ENCODE measurements around the gene AOC2. TPM values are rescaled to one million over a fixed set of nuclear protein-coding genes. Genes with fewer than 3 reads are reported as not detected.

The AOC2 gene
- total and polyA plus RNA-seq, 10 of the 15 experiments (the other 5 are each of a cell fraction or from before 2014, with no cell fraction given), result 0.08 to 1.9 (median 0.62) TPM

DNA sequence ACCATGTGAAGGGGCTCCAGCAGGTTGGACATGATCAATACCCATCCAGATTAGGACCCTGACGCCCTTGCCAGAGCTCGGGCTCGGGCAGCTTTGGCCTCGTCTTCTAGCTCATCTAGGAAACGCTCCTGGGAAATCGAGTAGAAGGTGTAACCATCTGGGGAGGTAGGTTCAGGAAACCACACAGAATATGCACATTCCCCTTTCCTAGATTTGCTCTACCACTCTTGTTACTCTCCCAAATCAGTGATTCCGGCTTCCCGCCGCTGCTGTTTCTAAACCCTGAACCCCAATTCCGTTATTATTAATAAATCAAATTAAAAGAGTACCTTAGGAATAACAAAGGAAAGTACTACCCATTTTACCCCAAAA is 46.4 kb upstream of the AOC2 start (continued):
- TF ChIP-seq KLF5 (IDR thresholded peaks at IDR 0.05; ENCODE audit: partially characterized antibody) (no peak), EP300 (IDR thresholded peaks at IDR 0.05; ENCODE audit: borderline replicate concordance in 1 of 2, control insufficient read depth in 1 of 2, low read depth in 2 of 2, low read length in 2 of 2) (no peak), RCOR1 (conservative IDR thresholded peaks at IDR 0.05; ENCODE audit: low read depth, low read length) (no peak), PML (IDR thresholded peaks at IDR 0.05; ENCODE audit: low read length) (no peak), ESRRA (IDR thresholded peaks at IDR 0.05; ENCODE audit: low read length) (no peak)
- TF ChIP-seq, protein P1, sequence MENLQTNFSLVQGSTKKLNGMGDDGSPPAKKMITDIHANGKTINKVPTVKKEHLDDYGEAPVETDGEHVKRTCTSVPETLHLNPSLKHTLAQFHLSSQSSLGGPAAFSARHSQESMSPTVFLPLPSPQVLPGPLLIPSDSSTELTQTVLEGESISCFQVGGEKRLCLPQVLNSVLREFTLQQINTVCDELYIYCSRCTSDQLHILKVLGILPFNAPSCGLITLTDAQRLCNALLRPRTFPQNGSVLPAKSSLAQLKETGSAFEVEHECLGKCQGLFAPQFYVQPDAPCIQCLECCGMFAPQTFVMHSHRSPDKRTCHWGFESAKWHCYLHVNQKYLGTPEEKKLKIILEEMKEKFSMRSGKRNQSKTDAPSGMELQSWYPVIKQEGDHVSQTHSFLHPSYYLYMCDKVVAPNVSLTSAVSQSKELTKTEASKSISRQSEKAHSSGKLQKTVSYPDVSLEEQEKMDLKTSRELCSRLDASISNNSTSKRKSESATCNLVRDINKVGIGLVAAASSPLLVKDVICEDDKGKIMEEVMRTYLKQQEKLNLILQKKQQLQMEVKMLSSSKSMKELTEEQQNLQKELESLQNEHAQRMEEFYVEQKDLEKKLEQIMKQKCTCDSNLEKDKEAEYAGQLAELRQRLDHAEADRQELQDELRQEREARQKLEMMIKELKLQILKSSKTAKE (IDR thresholded peaks at IDR 0.05; ENCODE audit: low read depth, poor library complexity, severe bottlenecking), result no peak

DNA sequence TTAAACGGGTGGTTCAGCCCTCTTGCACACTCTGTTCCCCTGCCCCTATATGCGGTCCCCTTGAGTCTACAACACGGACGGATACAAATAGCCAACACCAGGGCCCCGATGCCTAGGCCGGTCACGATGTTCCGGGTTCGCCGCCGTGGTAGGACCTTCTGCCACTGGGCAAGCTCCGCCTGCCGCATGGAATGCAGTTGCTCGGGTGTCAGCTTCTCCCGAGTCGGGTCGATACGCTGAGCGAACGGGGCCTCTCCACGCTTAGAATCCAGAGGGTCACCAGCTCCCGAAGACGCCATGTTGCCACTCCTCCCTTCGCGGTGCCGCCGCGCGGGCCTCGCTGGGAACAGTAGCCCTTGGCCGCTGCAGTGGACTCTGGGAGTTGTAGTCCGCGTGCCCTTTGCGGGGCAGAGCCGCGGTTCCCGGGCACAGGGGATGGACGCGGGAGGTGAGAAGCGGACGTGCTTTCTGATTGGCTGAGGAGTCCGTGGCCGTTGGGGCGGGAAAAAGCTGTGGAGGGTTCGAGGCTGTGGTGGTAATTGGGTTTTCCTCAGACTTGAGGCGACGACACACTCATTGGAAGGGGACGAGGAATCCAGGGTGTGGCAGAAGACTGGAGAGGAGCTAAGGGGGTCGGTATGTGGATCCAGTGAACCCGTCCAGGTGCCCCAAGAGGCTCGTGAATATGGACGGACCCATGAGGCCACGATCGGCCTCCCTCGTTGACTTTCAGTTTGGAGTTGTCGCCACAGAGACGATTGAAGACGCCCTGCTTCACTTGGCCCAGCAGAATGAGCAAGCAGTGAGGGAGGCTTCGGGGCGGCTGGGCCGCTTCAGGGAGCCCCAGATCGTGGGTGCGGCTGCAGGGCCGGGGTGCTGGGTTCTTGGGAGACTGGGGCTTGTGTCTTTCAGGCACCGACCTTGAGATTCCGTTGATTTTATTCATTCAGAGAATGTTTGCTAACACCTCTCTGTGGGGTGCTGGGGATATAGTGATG is 45.7 kb upstream of the AOC2 start, which contains the start of the genes CNTD1 and COA3:
Gene CNTD1 (plus strand): TSS at position 479 of the 998 bp plus-strand sequence. CDS start 207 bp downstream, at position 686.
Gene COA3 (minus strand): TSS at position 322 of the 998 bp plus-strand sequence. CDS start 23 bp downstream, at position 299.
- RAD21 ChIA-PET (ENCODE audit: unreplicated experiment), result interaction anchor here (1.1 kb wide), 1 partner anchor 199 kb away, joined by 3 read pairs; the partner anchor contains the start of gene RPL27
- TF ChIP-seq TAF1 (IDR thresholded peaks at IDR 0.05; ENCODE audit: borderline replicate concordance, low read depth, low read length), result 0 out of 2 replicates have a peak, but pooled peaks have one; percentile 64
- TF ChIP-seq RB1 (IDR thresholded peaks at IDR 0.05; ENCODE audit: borderline replicate concordance), result peak; percentile 70
- TF ChIP-seq, protein P2, sequence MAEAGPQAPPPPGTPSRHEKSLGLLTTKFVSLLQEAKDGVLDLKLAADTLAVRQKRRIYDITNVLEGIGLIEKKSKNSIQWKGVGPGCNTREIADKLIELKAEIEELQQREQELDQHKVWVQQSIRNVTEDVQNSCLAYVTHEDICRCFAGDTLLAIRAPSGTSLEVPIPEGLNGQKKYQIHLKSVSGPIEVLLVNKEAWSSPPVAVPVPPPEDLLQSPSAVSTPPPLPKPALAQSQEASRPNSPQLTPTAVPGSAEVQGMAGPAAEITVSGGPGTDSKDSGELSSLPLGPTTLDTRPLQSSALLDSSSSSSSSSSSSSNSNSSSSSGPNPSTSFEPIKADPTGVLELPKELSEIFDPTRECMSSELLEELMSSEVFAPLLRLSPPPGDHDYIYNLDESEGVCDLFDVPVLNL (IDR thresholded peaks at IDR 0.05; ENCODE audit: low read depth, low read length), result peak; percentile 32; the same call in 1 of the 2 replicates
- TF ChIP-seq SPI1 (IDR thresholded peaks at IDR 0.05; ENCODE audit: borderline replicate concordance, insufficient read depth, low read depth, low read length), result no peak
- TF ChIP-seq CBX3 (IDR thresholded peaks at IDR 0.05; ENCODE audit: borderline replicate concordance, low read depth), result no peak
- TF ChIP-seq HDAC6 (IDR thresholded peaks at IDR 0.05; ENCODE audit: unreplicated experiment), result no peak
- no peak for TF ChIP-seq SMAD1 (IDR thresholded peaks at IDR 0.05; ENCODE audit: low read depth, partially characterized antibody)
- TF ChIP-seq, protein P3, sequence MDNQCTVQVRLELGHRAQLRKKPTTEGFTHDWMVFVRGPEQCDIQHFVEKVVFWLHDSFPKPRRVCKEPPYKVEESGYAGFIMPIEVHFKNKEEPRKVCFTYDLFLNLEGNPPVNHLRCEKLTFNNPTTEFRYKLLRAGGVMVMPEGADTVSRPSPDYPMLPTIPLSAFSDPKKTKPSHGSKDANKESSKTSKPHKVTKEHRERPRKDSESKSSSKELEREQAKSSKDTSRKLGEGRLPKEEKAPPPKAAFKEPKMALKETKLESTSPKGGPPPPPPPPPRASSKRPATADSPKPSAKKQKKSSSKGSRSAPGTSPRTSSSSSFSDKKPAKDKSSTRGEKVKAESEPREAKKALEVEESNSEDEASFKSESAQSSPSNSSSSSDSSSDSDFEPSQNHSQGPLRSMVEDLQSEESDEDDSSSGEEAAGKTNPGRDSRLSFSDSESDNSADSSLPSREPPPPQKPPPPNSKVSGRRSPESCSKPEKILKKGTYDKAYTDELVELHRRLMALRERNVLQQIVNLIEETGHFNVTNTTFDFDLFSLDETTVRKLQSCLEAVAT (IDR thresholded peaks at IDR 0.05), result 0 out of 2 replicates have a peak, but pooled peaks have one; percentile 23
- TF ChIP-seq CBX5 (IDR thresholded peaks at IDR 0.05; ENCODE audit: low read depth), result no peak
- TF ChIP-seq ZNF207 (IDR thresholded peaks at IDR 0.05; ENCODE audit: borderline replicate concordance), result no peak; the same call in 1 of the 2 replicates

More for the DNA sequence above, 45.7 kb upstream of the AOC2 start, which contains the start of the genes CNTD1 and COA3:
- no peaks in the 10 kb centered on the region for H3K36me3 ChIP-seq (ENCODE audit: control insufficient read depth in 2 of 2, insufficient read depth in 2 of 2, low read length in 1 of 2)
- H4K20me1 ChIP-seq (ENCODE audit: control insufficient read depth, insufficient read depth), result no peaks in the 10 kb centered on the region
- H3K27me3 ChIP-seq (replicated peaks in 1 of 2; ENCODE audit: control insufficient read depth in 2 of 2, insufficient read depth in 2 of 2, low read length in 1 of 2), result no peaks in the 10 kb centered on the region
- peak; percentile 31 for DNase-seq (ENCODE audit: low read depth, low spot score)
- no peaks in the 10 kb centered on the region for H3K9me3 ChIP-seq (replicated peaks; ENCODE audit: control insufficient read depth, insufficient read depth, low read length)
- H3K79me2 ChIP-seq (ENCODE audit: control insufficient read depth, insufficient read depth, low read length), result peaks cover 6% of the 10 kb centered on the region
- CTCF ChIA-PET, result interaction anchor here (0.7 to 2.9 kb wide), 7 partner anchors 10 to 199 kb away, joined by 3 to 11 read pairs (median 5); partner anchors contain the start of genes BECN1, RPL27 and VPS25
- SMC1A ChIA-PET (ENCODE audit: uncharacterized antibody, unreplicated experiment), result interaction anchor here (1.1 to 1.7 kb wide), 3 partner anchors 12 to 357 kb away, joined by 3 to 4 read pairs (median 4); no protein-coding TSS in a partner anchor
- in situ Hi-C loops (cut with MboI), result no loop called here
- POLR2A ChIA-PET, result interaction anchor here (0.6 kb wide), 1 partner anchor 179 kb away, joined by 3 read pairs; no protein-coding TSS in a partner anchor
- intact Hi-C loops (cut with micrococcal nuclease; ENCODE audit: unreplicated experiment), result no loop called here
- H3K4me3 ChIP-seq, result peak within 1 kb of the TSS; percentile 76
- BruUV-seq (replicated peaks), result no TSS peak
- FAIRE-seq, result peak; percentile 92
- peak within 1 kb of the TSS; percentile 82 for H3K4me2 ChIP-seq (ENCODE audit: control insufficient read depth, insufficient read depth)
- no peak within 1 kb of the TSS for H3K27ac ChIP-seq (ENCODE audit: control insufficient read depth, insufficient read depth)
- peak; percentile 100 for ATAC-seq
- H2AFZ ChIP-seq (ENCODE audit: control insufficient read depth, low read depth, low read length), result peak within 1 kb of the TSS; percentile 97
- peak within 1 kb of the TSS; percentile 81 for H3K9ac ChIP-seq (ENCODE audit: control insufficient read depth, insufficient read depth, low read length)
- H3K4me1 ChIP-seq (ENCODE audit: control insufficient read depth, insufficient read depth, low read length), result peaks cover 10% of the 10 kb centered on the region
- 25% methylated on average over 64 of the region's 66 CpGs for WGBS (ENCODE audit: insufficient coverage, insufficient replicate concordance, low lambda C conversion rate, missing lambda C conversion rate)

Data from GM12878 (cell line).